Chondrocyte (in vitro differentiated cells): ENCODE results near the gene CPT1B. TPM values are rescaled to one million over a fixed set of nuclear protein-coding genes. Genes with fewer than 3 reads are reported as not detected.

ENCODE experiments used
- DNase-seq: peaks from one replicate; pipeline ENCODE4 v3.0.0; 2021; ENCODE audit warnings: mixed read lengths, low spot score
- H3K27ac Mint-ChIP-seq: one replicate; pipeline ENCODE4 v1.8.0; 2021; ENCODE audit warnings: mild to moderate bottlenecking, moderate library complexity, mixed read lengths; ENCODE audit not compliant: unreplicated experiment
- H3K27me3 Mint-ChIP-seq: 2 replicates; pipeline ENCODE4 v1.8.0; 2021; ENCODE audit warnings: low read depth, mixed read lengths
- H3K36me3 Mint-ChIP-seq: 2 replicates; pipeline ENCODE4 v1.8.0; 2021; ENCODE audit warnings: low read depth, mixed read lengths
- H3K4me1 Mint-ChIP-seq: 2 replicates; pipeline ENCODE4 v1.8.0; 2021; ENCODE audit warnings: low read depth, mild to moderate bottlenecking, mixed read lengths
- H3K4me3 Mint-ChIP-seq: one replicate; pipeline ENCODE4 v1.8.0; 2021; ENCODE audit warnings: mild to moderate bottlenecking, moderate library complexity, mixed read lengths; ENCODE audit not compliant: unreplicated experiment
- H3K9me3 Mint-ChIP-seq: 2 replicates; pipeline ENCODE4 v1.8.0; 2021; ENCODE audit warnings: low read depth, mixed read lengths
- total RNA-seq: library from RNA; stranded (reverse); gene quantifications from 3 replicates; pipeline ENCODE4 v1.2.1, GENCODE V29; 2021
- TF ChIP-seq, protein P1 (sequence below): fragments of 200-600 bp; sonication (generic); IDR thresholded peaks from 2 replicates; pipeline ENCODE4 v1.5.0; 2021; ENCODE audit warnings: antibody characterized with exemption, mild to moderate bottlenecking, moderate library complexity

Gene CPT1B
- total RNA-seq, 1 donor from 2014 or later = 33.9 TPM

DNA sequence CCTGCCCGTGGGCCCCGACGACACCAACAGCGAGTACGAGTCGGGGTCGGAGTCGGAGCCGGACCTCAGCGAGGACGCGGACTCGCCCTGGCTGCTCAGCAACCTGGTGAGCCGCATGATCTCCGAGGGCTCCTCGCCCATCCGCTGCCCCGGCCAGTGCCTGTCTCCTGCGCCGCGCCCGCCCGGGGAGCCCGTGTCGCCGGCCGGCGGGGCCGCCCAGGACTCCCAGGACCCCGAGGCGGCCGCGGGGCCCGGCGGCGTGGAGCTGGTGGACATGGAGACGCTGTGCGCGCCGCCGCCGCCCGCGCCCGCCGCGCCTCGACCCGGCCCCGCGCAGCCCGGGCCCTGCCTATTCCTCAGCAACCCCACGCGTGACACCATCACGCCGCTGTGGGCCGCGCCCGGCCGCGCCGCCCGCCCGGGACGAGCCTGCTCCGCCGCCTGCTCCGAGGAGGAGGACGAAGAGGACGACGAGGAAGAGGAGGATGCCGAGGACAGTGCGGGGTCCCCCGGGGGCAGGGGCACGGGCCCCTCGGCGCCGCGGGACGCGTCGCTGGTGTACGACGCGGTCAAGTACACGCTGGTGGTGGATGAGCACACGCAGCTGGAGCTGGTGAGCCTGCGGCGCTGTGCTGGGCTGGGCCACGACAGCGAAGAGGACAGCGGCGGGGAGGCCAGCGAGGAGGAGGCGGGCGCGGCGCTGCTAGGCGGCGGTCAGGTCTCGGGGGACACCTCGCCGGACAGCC, 26.2 kb upstream of the CPT1B start:
- TF ChIP-seq, protein P1, sequence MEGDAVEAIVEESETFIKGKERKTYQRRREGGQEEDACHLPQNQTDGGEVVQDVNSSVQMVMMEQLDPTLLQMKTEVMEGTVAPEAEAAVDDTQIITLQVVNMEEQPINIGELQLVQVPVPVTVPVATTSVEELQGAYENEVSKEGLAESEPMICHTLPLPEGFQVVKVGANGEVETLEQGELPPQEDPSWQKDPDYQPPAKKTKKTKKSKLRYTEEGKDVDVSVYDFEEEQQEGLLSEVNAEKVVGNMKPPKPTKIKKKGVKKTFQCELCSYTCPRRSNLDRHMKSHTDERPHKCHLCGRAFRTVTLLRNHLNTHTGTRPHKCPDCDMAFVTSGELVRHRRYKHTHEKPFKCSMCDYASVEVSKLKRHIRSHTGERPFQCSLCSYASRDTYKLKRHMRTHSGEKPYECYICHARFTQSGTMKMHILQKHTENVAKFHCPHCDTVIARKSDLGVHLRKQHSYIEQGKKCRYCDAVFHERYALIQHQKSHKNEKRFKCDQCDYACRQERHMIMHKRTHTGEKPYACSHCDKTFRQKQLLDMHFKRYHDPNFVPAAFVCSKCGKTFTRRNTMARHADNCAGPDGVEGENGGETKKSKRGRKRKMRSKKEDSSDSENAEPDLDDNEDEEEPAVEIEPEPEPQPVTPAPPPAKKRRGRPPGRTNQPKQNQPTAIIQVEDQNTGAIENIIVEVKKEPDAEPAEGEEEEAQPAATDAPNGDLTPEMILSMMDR = no peak
- Mint-ChIP-seq H3K4me3 (no peak overlapping the region), H3K27ac (no peak overlapping the region), H3K9me3 (no peaks in the 10 kb centered on the region), H3K27me3 (no peaks in the 10 kb centered on the region), H3K36me3 (no peaks in the 10 kb centered on the region), H3K4me1 (peaks cover 9% of the 10 kb centered on the region)
- DNase-seq = no peak

DNA sequence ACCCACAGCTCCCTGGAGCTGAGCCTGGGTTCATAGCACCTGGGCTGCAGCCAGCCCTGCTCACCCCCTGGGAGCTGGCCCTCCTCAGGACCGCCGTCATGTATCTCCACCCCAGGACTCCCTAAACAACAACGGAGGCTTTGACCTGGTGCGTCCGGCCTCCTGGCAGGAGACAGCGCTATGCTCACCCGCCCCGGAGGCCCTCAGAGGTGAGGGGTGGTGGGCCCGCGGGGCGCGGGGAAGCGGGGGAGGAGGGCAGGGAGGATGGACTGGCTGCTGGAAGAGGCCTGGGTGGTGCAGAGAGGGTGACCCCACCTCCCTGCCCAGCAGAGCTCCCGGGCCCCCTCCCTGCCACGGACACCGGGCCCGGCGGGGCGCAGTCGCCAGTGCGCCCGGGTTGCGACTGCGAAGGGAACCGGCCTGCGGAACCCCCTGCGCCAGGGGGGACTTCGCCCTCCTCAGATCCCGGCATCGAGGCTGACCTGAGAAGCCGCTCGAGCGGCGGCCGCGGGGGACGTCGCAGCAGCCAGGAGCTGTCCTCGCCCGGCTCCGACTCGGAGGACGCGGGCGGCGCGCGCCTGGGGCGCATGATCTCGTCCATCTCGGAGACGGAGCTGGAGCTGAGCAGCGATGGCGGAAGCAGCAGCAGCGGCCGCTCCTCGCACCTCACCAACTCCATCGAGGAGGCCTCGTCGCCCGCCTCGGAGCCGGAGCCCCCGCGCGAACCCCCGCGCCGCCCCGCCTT, 25.5 kb upstream of the CPT1B start:
- no peaks in the 10 kb centered on the region for H3K36me3 Mint-ChIP-seq
- H3K27ac Mint-ChIP-seq = no peak overlapping the region
- no peak overlapping the region for H3K4me3 Mint-ChIP-seq
- no peaks in the 10 kb centered on the region for H3K9me3 Mint-ChIP-seq
- H3K27me3 Mint-ChIP-seq = no peaks in the 10 kb centered on the region
- TF ChIP-seq, protein P1 = no peak
- no peak for DNase-seq
- peaks cover 9% of the 10 kb centered on the region for H3K4me1 Mint-ChIP-seq

DNA sequence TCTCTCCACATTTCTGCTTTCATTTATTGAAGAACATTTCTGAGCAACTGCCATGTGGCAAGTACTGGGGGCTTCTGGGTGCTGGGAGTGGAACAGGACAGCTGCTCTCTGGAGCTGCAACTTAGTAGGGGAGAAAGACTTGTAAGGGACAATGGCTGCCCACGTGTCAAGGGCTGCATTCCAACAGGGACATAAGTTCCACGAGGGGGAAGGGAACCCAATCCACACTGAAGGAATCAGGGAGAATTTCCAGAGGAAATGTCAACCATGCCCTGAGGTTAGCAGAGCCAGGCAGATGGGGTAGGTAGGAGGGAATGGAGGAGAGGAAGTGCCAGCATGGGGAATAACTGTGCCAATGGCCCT, 24.1 kb upstream of the CPT1B start:
- H3K4me3 Mint-ChIP-seq = peak overlapping the region; percentile 58
- TF ChIP-seq, protein P1 = no peak
- DNase-seq = no peak

DNA sequence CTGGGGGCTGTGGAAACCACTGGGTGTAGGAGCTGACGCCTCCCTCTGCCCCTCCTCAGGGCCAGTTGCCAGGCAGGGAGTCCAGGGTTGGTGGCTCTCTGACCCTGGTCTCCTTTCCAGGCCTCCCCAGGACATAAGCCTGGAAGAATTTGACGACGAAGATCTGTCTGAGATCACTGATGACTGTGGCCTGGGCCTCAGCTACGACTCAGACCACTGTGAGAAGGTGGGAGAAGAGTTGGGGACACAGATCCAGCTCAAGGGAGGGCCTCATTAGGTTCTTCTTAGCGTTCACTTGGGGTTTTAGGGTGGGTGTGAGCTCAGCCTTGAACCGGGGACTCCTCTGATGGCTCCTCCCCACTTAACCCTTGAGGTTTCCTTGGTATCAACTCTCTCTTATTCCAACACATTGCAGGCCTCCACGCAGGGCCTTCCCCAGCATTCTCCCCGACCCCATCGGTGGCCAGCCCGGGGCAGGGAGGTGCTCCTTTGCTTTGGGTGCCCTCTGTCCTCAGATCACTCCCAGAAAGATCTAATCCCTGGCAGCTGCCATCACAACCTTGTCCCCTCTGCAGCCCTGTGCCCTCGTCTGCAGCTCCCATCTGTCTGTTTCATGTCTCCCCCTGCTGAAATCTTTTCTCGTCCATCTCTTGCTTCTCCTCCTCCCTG, 23.6 kb upstream of the CPT1B start:
- H3K9me3 Mint-ChIP-seq = no peaks in the 10 kb centered on the region
- DNase-seq = no peak
- peaks cover 4% of the 10 kb centered on the region for H3K36me3 Mint-ChIP-seq
- peaks cover 9% of the 10 kb centered on the region for H3K4me1 Mint-ChIP-seq
- TF ChIP-seq, protein P1 = no peak
- no peak overlapping the region for H3K27ac Mint-ChIP-seq
- no peaks in the 10 kb centered on the region for H3K27me3 Mint-ChIP-seq
- H3K4me3 Mint-ChIP-seq = peak overlapping the region; percentile 58

More for the DNA sequence above, 24.1 kb upstream of the CPT1B start:
- Mint-ChIP-seq H3K9me3 (no peaks in the 10 kb centered on the region), H3K27me3 (no peaks in the 10 kb centered on the region), H3K27ac (no peak overlapping the region), H3K4me1 (peaks cover 9% of the 10 kb centered on the region), H3K36me3 (no peaks in the 10 kb centered on the region)

DNA sequence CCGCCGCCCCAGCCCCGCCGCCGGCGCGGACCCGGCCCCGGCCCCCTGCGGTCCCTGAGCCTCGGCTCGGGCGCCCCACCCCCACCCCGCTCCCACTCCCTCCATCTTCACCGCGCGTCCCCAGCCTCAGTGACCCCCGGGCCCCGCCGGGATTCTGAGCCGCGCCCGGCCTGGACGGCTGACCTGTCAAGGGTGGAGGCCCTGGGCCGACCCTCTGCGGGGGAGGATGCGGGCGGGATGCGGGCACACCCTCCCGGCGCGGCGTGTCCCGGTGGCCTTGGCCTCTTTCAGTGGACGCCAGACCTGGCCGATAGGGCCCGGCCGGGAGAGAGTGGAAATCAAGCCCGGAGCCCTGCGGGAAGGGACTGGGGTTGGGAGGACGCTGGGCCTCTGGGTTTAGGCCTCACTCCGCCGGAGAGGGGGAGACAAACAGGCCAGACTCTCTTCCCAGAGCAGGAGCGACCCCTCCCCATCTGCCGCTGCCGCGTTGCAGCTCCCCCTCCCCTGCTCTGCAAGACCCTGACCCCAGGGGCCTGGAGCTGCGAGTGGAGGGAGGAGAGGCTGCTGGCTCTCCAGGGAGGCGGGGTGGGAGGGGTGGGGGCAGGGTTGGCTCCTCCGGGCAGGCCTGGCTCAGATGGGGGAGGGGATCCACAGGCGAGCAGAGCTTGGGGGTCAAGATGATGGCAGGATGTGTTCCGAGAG, 22.9 kb upstream of the CPT1B start:
- Mint-ChIP-seq H3K4me3 (peak overlapping the region; percentile 58), H3K4me1 (peaks cover 9% of the 10 kb centered on the region), H3K27me3 (no peaks in the 10 kb centered on the region), H3K9me3 (no peaks in the 10 kb centered on the region), H3K27ac (no peak overlapping the region), H3K36me3 (peaks cover 5% of the 10 kb centered on the region)
- no peak for DNase-seq
- TF ChIP-seq, protein P1 = no peak
